ENCODE data around the gene CXCR1.
"Not testable (repeated sequence)": the region's sequence is repeated elsewhere in the genome, so short reads cannot be mapped to it uniquely, and the experiment has no call there.

The CXCR1 gene

DNA sequence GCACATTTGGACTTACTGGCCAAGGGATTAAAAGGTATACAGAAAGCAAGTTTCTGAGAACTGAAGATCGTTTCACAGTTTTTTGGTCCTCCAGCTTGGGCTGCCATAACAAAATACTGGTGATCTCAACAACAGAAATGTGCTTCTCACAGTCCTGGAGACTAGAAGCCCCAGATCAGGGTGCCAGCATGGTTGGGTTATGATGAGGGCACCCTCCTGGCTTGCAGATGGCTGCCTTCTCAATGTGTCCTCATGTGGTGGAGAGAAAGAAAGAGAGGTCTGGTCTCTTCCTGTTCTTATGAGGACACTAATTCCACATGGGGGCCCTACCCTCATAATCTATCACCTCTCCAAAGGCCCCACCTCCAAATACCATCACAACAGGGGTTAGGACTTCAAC, 20.1 kb upstream of the CXCR1 start:
- Histone ChIP-seq H3K9me3 (ENCODE audit: control insufficient read depth, insufficient read depth, low read length) (no peaks in the 10 kb centered on the region), H3K4me1 (ENCODE audit: control insufficient read depth, insufficient read depth, low read length) (no peaks in the 10 kb centered on the region), H3K27ac (ENCODE audit: low read depth, low read length) (no peak overlapping the region), H3K36me3 (ENCODE audit: control insufficient read depth, insufficient read depth, low read length) (no peaks in the 10 kb centered on the region), H3K4me3 (ENCODE audit: low read depth, low read length) (no peak overlapping the region), H3K27me3 (ENCODE audit: control insufficient read depth, insufficient read depth, low read length) (no peaks in the 10 kb centered on the region), H3K9ac (ENCODE audit: low read depth, low read length) (no peak overlapping the region)

DNA sequence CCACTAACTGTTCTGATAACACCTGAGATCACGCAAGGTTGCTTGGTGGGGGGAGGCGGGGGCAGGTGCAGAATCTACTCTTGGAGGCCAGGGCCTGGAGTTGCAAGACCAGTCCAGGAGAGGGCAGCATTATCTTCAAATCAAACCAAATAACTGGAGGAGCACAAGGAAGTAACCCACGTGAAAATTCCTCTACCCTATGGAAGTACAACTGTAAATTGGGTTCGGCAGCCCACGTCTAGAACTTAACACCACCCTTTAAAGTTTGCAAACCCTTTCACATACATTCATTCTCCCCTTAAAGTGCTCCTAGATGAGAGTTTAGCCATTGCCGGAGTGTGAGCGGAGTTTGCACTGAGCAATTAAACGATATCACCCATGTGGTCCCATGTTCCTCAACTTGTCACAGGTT, 19.6 kb upstream of the CXCR1 start:
- Histone ChIP-seq H3K4me1 (ENCODE audit: control insufficient read depth, insufficient read depth, low read length) (no peaks in the 10 kb centered on the region), H3K36me3 (ENCODE audit: control insufficient read depth, insufficient read depth, low read length) (no peaks in the 10 kb centered on the region), H3K4me3 (ENCODE audit: low read depth, low read length) (no peak overlapping the region), H3K27me3 (ENCODE audit: control insufficient read depth, insufficient read depth, low read length) (no peaks in the 10 kb centered on the region), H3K9ac (ENCODE audit: low read depth, low read length) (no peak overlapping the region), H3K9me3 (ENCODE audit: control insufficient read depth, insufficient read depth, low read length) (no peaks in the 10 kb centered on the region), H3K27ac (ENCODE audit: low read depth, low read length) (no peak overlapping the region)

DNA sequence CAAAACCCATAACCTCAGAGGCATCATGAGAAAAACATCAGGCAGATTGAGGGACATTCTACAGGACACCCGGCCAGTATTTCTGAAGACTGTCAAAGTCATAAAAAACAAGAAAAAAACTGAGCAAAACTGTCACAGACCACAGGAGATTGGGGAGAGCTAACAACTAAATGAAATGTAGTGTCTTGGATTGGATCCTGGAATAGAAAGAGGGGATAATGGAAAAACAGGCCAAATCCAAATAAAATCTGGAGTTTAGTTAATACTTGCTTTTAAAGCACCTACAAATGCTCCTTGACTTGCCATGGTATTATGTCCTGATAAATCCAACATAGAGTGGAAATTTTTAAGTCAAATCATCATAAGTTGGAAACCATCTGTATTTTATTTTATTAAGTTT, 17.6 kb upstream of the CXCR1 start:
- Histone ChIP-seq H3K27me3 (ENCODE audit: control insufficient read depth, insufficient read depth, low read length) (no peaks in the 10 kb centered on the region), H3K27ac (ENCODE audit: low read depth, low read length) (no peak overlapping the region), H3K4me1 (ENCODE audit: control insufficient read depth, insufficient read depth, low read length) (no peaks in the 10 kb centered on the region), H3K9ac (ENCODE audit: low read depth, low read length) (no peak overlapping the region), H3K9me3 (ENCODE audit: control insufficient read depth, insufficient read depth, low read length) (no peaks in the 10 kb centered on the region), H3K36me3 (ENCODE audit: control insufficient read depth, insufficient read depth, low read length) (no peaks in the 10 kb centered on the region), H3K4me3 (ENCODE audit: low read depth, low read length) (no peak overlapping the region)

DNA sequence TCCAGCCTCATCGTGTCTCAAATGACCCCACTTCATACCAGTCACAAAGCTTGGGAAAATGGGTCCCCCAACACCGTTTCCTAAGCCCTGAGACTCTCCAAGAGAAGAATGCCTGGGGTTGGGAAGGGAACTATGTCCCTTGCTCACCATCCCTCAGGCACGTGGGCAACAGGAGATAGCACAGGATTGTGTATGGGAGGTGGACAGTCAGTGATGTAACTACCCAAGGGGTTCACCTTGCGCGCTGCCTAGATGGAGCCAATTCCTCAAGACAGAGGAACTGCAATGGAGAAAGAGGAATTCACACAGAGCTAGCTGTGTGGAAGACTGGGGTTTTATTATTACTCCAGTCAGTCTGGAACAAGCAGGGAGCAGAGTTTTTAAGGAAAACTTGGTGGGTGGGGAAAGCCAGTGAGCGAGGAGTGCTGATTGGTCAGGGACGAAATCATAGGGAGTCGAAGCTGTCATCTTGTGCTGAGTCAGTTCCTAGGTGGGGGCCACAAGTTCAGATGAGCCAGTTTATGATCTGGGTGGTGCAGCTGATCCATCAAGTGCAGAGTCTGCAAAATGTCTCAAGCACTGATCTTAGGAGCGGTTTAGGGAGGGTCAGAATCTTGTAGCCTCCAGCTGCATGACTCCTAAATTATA, 13.8 kb upstream of the CXCR1 start:
- H3K27me3 ChIP-seq (ENCODE audit: control insufficient read depth, insufficient read depth, low read length) = no peaks in the 10 kb centered on the region
- H3K4me1 ChIP-seq (ENCODE audit: control insufficient read depth, insufficient read depth, low read length) = no peaks in the 10 kb centered on the region
- H3K27ac ChIP-seq (ENCODE audit: low read depth, low read length) = no peak overlapping the region
- H3K4me3 ChIP-seq (ENCODE audit: low read depth, low read length) = no peak overlapping the region
- H3K9me3 ChIP-seq (ENCODE audit: control insufficient read depth, insufficient read depth, low read length) = no peaks in the 10 kb centered on the region
- no peak overlapping the region for H3K9ac ChIP-seq (ENCODE audit: low read depth, low read length)
- H3K36me3 ChIP-seq (ENCODE audit: control insufficient read depth, insufficient read depth, low read length) = no peaks in the 10 kb centered on the region

DNA sequence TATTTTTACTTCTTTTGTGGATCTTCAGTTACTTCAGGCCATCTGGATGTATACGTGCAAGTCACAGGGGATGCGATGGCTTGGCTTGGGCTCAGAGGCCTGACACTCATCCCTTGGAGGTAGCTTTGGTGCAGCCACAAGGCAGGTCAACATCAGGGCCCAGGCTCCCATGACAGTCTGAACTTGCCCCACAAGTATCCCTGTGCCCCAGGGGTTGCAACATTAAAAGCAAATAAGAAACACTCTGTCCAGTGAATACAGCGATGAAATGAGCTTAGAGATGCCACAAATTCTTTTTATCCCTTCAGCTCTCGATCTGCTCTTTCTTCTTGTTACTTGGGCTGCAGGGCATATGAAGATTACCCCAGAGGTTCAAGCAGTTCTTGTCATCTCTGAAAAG, 13.0 kb upstream of the CXCR1 start:
- Histone ChIP-seq H3K27ac (ENCODE audit: low read depth, low read length) (no peak overlapping the region), H3K4me1 (ENCODE audit: control insufficient read depth, insufficient read depth, low read length) (no peaks in the 10 kb centered on the region), H3K9me3 (ENCODE audit: control insufficient read depth, insufficient read depth, low read length) (no peaks in the 10 kb centered on the region), H3K4me3 (ENCODE audit: low read depth, low read length) (no peak overlapping the region), H3K27me3 (ENCODE audit: control insufficient read depth, insufficient read depth, low read length) (no peaks in the 10 kb centered on the region), H3K9ac (ENCODE audit: low read depth, low read length) (no peak overlapping the region), H3K36me3 (ENCODE audit: control insufficient read depth, insufficient read depth, low read length) (no peaks in the 10 kb centered on the region)

DNA sequence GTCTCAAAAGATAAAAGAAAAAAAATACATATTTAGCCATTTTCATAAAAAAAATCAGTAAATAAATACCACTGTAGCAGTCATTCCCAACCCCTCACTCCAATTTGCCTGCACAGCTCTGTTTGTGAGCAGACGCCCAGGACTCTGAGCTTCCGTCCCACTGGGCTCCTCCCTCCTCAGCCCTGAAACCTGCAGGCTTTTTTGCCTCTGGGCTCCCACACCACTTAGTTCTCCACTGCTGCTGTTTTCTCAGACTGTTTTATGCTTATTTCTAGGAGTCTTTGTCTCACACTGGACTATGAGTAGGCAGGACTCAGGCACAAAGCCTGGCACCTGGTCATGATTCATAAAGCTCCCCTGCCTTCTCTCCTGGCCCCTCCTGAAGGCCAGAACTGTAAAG, 6.1 kb upstream of the CXCR1 start:
- no peaks in the 10 kb centered on the region for H3K9me3 ChIP-seq (ENCODE audit: control insufficient read depth, insufficient read depth, low read length)
- no peak overlapping the region for H3K9ac ChIP-seq (ENCODE audit: low read depth, low read length)
- H3K27me3 ChIP-seq (ENCODE audit: control insufficient read depth, insufficient read depth, low read length) = no peaks in the 10 kb centered on the region
- H3K4me1 ChIP-seq (ENCODE audit: control insufficient read depth, insufficient read depth, low read length) = peaks cover 3% of the 10 kb centered on the region; the same call in 1 of the 2 replicates
- no peaks in the 10 kb centered on the region for H3K36me3 ChIP-seq (ENCODE audit: control insufficient read depth, insufficient read depth, low read length)
- no peak overlapping the region for H3K27ac ChIP-seq (ENCODE audit: low read depth, low read length)
- no peak overlapping the region for H3K4me3 ChIP-seq (ENCODE audit: low read depth, low read length)

DNA sequence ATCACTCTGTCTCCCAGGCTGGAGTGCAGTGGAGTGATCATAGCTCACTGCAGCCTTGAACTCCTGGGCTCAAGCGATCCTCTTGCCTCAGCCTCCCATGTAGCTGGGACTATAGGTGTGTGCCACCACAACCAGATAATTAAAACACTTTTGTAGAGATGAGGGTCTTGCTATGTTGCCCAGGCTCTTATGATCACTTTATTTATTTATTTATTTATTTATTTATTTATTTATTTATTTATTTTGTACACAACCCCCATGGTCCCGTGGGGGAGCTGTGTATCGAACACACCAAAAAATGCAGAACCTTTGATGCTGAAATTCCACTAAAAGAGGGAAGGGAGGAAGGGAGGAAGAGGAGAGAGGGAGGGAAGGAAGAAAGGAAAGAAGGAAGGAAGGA, 5.0 kb upstream of the CXCR1 start:
- not testable (repeated sequence) for H3K27ac ChIP-seq (ENCODE audit: low read depth, low read length); H3K9ac ChIP-seq (ENCODE audit: low read depth, low read length); H3K4me1 ChIP-seq (ENCODE audit: control insufficient read depth, insufficient read depth, low read length); H3K4me3 ChIP-seq (ENCODE audit: low read depth, low read length); H3K36me3 ChIP-seq (ENCODE audit: control insufficient read depth, insufficient read depth, low read length); H3K27me3 ChIP-seq (ENCODE audit: control insufficient read depth, insufficient read depth, low read length); H3K9me3 ChIP-seq (ENCODE audit: control insufficient read depth, insufficient read depth, low read length)

DNA sequence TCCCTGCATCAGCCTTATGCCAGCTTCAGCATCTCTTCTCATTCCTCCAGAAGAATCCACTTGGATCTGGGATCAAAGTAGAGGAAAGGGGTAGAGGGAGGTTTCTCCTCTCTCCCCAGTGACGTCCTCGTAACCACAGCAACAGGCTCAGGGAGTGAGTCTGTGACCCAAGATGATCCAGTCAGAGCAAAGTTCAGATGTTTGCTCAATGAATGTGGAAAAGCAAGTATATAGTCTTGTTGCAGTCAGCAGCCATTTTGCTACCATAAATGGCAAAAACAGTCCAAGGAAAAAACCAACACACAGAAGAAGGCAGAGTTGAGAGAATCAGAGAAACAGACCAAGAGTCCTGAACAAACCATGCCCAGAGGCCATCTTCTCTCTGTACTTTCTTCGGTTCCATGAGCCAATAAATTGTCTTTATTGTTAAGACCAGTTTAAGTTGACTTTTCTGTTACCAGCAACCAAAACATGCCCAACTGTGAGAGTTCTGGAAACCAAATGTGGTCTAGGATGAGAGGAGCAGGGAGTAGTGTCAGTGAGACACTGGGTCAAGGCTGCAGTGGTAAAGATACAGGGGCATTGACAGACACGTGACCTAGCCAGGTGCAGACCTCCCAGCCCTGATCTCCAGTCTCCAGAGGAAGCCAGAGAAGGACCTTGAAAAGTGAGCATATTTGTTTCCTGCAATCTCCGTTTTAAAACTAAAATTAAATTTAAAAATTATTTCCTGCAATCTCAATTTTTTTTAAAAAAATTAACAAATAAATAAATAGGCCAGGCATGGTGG, 3.2 kb upstream of the CXCR1 start:
- H3K36me3 ChIP-seq (ENCODE audit: control insufficient read depth, insufficient read depth, low read length) = no peaks in the 10 kb centered on the region
- no peaks in the 10 kb centered on the region for H3K9me3 ChIP-seq (ENCODE audit: control insufficient read depth, insufficient read depth, low read length)
- H3K27ac ChIP-seq (ENCODE audit: low read depth, low read length) = no peak overlapping the region
- peaks cover 3% of the 10 kb centered on the region; the same call in 1 of the 2 replicates for H3K4me1 ChIP-seq (ENCODE audit: control insufficient read depth, insufficient read depth, low read length)
- H3K27me3 ChIP-seq (ENCODE audit: control insufficient read depth, insufficient read depth, low read length) = no peaks in the 10 kb centered on the region
- H3K4me3 ChIP-seq (ENCODE audit: low read depth, low read length) = no peak overlapping the region
- no peak overlapping the region for H3K9ac ChIP-seq (ENCODE audit: low read depth, low read length)

DNA sequence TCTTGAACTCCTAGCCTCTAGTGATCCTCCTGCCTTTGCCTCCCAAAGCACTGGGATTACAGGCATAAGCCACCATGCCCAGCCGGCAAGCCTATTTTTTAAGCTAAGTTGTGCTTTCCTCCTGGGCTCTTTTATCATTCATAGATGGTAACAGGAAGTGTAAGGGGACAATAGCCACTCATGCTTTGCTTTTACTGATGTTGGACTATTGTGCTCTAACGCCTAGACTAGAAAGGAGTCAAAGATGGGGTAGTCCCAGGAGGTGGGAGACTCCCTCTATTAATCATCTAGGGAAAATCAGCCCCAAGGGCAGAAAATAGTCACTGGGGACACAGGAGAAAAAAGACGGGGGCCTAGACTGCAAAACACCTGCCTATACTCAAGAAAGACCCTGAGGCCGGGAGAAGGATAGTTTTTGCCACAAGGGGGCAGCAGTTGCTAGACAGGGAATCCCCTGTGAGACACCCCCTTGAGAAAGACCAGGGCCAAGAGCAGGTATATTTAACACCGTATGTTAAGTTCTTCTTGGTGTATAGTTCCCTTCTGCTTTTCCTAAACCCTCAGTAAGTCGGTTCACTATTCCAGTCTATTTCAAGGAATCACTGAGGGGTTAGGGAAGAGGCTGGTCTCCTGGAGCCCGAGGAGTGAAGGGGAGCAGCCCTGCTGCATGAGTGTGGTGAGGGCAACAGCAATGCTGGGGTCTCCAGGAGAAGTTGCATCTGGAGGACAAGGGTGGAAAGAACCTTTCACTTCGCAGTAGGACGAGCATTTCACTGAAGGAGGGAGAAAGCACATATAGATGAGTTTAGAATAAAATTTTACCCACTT, 2.1 kb upstream of the CXCR1 start:
- H3K9ac ChIP-seq (ENCODE audit: low read depth, low read length) = no peak overlapping the region
- H3K4me1 ChIP-seq (ENCODE audit: control insufficient read depth, insufficient read depth, low read length) = peaks cover 3% of the 10 kb centered on the region; the same call in 1 of the 2 replicates
- H3K9me3 ChIP-seq (ENCODE audit: control insufficient read depth, insufficient read depth, low read length) = no peaks in the 10 kb centered on the region
- no peaks in the 10 kb centered on the region for H3K36me3 ChIP-seq (ENCODE audit: control insufficient read depth, insufficient read depth, low read length)
- no peaks in the 10 kb centered on the region for H3K27me3 ChIP-seq (ENCODE audit: control insufficient read depth, insufficient read depth, low read length)
- H3K27ac ChIP-seq (ENCODE audit: low read depth, low read length) = no peak overlapping the region
- H3K4me3 ChIP-seq (ENCODE audit: low read depth, low read length) = no peak overlapping the region

DNA sequence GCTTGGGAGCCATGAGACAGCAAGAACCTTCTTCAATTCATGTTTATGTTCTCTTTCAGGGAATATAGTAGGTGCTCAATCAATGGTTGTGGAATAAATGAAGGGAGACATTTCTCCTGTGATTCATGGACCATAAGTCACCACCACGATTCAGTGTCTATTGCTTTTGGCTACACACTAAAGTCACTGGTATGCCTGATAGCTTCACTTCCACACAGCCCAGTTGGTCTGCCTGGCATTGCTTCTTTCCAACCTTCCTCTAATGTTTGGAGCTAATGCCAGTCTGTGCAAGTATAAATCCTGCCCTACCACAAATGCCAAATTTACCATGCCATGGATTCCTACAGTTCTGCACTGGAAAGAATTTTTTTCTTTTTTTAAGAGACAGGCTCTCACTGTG, 1.3 kb upstream of the CXCR1 start:
- no peak overlapping the region for H3K27ac ChIP-seq (ENCODE audit: low read depth, low read length)
- H3K9ac ChIP-seq (ENCODE audit: low read depth, low read length) = no peak overlapping the region
- no peak overlapping the region for H3K4me3 ChIP-seq (ENCODE audit: low read depth, low read length)
- no peaks in the 10 kb centered on the region for H3K36me3 ChIP-seq (ENCODE audit: control insufficient read depth, insufficient read depth, low read length)
- H3K9me3 ChIP-seq (ENCODE audit: control insufficient read depth, insufficient read depth, low read length) = no peaks in the 10 kb centered on the region
- peaks cover 3% of the 10 kb centered on the region; the same call in 1 of the 2 replicates for H3K4me1 ChIP-seq (ENCODE audit: control insufficient read depth, insufficient read depth, low read length)
- no peaks in the 10 kb centered on the region for H3K27me3 ChIP-seq (ENCODE audit: control insufficient read depth, insufficient read depth, low read length)

DNA sequence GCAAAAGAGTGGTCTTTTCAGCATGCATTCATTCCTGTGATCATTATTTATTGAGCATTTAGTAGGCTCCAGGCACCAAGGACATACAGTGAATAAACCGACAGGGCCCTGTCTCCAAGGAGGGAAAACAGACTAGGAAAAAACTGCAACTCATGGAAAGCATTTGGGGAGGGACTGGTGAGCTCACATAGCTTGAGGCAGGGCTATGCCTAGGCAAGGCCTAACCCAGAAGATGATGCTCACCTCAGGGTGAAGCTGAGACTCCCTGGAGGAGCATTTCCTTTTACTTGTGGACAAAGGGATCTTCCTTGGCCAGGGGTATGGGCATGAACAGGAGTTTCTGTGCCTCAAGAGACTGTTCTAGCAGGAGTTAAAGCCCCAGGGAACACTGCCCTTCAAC, 3.9 kb downstream of the CXCR1 start:
- H3K9me3 ChIP-seq (ENCODE audit: control insufficient read depth, insufficient read depth, low read length) = no peaks in the 10 kb centered on the region
- no peak overlapping the region for H3K4me3 ChIP-seq (ENCODE audit: low read depth, low read length)
- no peaks in the 10 kb centered on the region for H3K4me1 ChIP-seq (ENCODE audit: control insufficient read depth, insufficient read depth, low read length)
- no peak overlapping the region for H3K9ac ChIP-seq (ENCODE audit: low read depth, low read length)
- H3K27ac ChIP-seq (ENCODE audit: low read depth, low read length) = no peak overlapping the region
- no peaks in the 10 kb centered on the region for H3K27me3 ChIP-seq (ENCODE audit: control insufficient read depth, insufficient read depth, low read length)
- no peaks in the 10 kb centered on the region for H3K36me3 ChIP-seq (ENCODE audit: control insufficient read depth, insufficient read depth, low read length)
